ENCODE data around the gene ARHGEF28.

ARHGEF28 gene

DNA sequence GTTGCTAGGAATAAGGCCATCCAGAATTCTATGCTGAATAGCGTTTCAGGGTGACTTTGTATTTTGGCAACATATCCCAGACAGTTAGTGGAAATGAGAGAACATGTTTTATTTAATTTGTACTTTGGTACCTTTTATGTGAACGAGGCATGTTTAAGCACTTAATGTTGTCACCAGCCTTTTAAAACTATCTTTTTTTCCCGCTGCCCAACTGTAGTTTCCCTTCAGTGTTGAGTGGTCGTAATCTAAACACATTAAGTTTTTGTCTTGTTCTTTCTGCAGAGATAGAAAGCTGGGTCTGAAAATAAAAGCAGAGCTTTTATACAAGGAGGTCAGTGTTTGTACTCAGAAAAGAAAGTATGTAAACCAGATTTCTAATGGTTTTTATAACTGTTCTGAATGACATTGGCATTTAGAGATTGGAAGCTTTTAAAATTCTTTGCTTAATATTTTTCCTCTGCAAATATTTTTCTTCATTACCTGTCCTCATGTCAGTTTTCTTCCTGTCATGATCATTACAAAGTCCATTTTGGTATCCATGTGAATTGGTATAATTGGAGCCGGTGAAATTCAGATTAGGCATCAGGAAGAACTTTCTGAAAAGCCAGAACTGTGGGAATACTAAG, 100.7 kb downstream of the ARHGEF28 start:
- DNase-seq: no peak
- TF ChIP-seq, protein P1, sequence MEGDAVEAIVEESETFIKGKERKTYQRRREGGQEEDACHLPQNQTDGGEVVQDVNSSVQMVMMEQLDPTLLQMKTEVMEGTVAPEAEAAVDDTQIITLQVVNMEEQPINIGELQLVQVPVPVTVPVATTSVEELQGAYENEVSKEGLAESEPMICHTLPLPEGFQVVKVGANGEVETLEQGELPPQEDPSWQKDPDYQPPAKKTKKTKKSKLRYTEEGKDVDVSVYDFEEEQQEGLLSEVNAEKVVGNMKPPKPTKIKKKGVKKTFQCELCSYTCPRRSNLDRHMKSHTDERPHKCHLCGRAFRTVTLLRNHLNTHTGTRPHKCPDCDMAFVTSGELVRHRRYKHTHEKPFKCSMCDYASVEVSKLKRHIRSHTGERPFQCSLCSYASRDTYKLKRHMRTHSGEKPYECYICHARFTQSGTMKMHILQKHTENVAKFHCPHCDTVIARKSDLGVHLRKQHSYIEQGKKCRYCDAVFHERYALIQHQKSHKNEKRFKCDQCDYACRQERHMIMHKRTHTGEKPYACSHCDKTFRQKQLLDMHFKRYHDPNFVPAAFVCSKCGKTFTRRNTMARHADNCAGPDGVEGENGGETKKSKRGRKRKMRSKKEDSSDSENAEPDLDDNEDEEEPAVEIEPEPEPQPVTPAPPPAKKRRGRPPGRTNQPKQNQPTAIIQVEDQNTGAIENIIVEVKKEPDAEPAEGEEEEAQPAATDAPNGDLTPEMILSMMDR (IDR thresholded peaks at IDR 0.05; ENCODE audit: low read depth, low read length, missing control alignments): no peak
- H3K36me3 ChIP-seq (replicated peaks): no peaks in the 10 kb centered on the region
- no peak overlapping the region for H3K27ac ChIP-seq
- H3K4me3 ChIP-seq (ENCODE audit: low read depth, low read length): no peak overlapping the region
- H3K27me3 ChIP-seq (replicated peaks): no peaks in the 10 kb centered on the region
- in situ Hi-C loops (cut with HindIII; ENCODE audit: low pct_ligation_motif_present, low sequenced_read_pairs): no loop called here

GRCh38 chr5:73727470-73727869, 101.5 kb downstream of the ARHGEF28 start:
- Histone ChIP-seq H3K27ac (no peak overlapping the region), H3K36me3 (replicated peaks) (no peaks in the 10 kb centered on the region), H3K27me3 (replicated peaks) (no peaks in the 10 kb centered on the region), H3K4me3 (ENCODE audit: low read depth, low read length) (no peak overlapping the region)
- DNase-seq: no peak
- TF ChIP-seq, protein P1 (IDR thresholded peaks at IDR 0.05; ENCODE audit: low read depth, low read length, missing control alignments): no peak
- in situ Hi-C loops (cut with HindIII; ENCODE audit: low pct_ligation_motif_present, low sequenced_read_pairs): no loop called here

- Histone ChIP-seq H3K36me3 (replicated peaks) (no peaks in the 10 kb centered on the region), H3K27ac (no peak overlapping the region), H3K4me3 (ENCODE audit: low read depth, low read length) (no peak overlapping the region), H3K27me3 (replicated peaks) (no peaks in the 10 kb centered on the region)
- no peak for DNase-seq
- TF ChIP-seq, protein P1 (IDR thresholded peaks at IDR 0.05; ENCODE audit: low read depth, low read length, missing control alignments): no peak
- in situ Hi-C loops (cut with HindIII; ENCODE audit: low pct_ligation_motif_present, low sequenced_read_pairs): no loop called here
These were observed 102.7 kb downstream of the ARHGEF28 start for GRCh38 chr5:73728493-73729273.

- H3K36me3 ChIP-seq (replicated peaks): no peaks in the 10 kb centered on the region
- H3K27ac ChIP-seq: no peak overlapping the region
- in situ Hi-C loops (cut with HindIII; ENCODE audit: low pct_ligation_motif_present, low sequenced_read_pairs): no loop called here
- no peaks in the 10 kb centered on the region for H3K27me3 ChIP-seq (replicated peaks)
- TF ChIP-seq, protein P1 (IDR thresholded peaks at IDR 0.05; ENCODE audit: low read depth, low read length, missing control alignments): no peak
- DNase-seq: no peak
- no peak overlapping the region for H3K4me3 ChIP-seq (ENCODE audit: low read depth, low read length)
These were observed 103.3 kb downstream of the ARHGEF28 start for GRCh38 chr5:73729329-73729728.

DNA sequence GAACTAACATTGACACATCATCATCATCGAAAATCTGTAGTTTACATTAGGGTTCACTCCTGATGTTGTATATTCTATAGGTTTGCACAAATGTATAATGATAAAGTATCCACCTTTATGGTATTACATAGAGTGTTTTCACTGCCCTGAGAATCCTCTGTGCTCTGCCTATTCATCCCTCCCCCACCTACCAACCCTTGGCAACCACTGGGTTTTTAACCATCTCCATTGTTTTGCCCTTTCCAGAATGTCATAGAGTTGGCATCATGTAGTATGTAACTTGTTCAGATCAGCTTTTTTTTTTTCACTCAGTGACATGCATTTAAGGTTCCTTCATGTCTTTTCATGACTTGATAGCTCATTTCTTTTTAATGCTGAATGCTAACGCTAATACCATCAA, 106.0 kb downstream of the ARHGEF28 start:
- in situ Hi-C loops (cut with HindIII; ENCODE audit: low pct_ligation_motif_present, low sequenced_read_pairs): no loop called here
- H3K27ac ChIP-seq: no peak overlapping the region
- TF ChIP-seq, protein P1 (IDR thresholded peaks at IDR 0.05; ENCODE audit: low read depth, low read length, missing control alignments): no peak

More for the DNA sequence above, 106.0 kb downstream of the ARHGEF28 start:
- no peak overlapping the region for H3K4me3 ChIP-seq (ENCODE audit: low read depth, low read length)
- H3K36me3 ChIP-seq (replicated peaks): no peaks in the 10 kb centered on the region
- no peaks in the 10 kb centered on the region for H3K27me3 ChIP-seq (replicated peaks)
- DNase-seq: no peak

All from brain microvascular endothelial cell (primary cell).